Uterus (tissue), 4 donors: Measurements from ENCODE around the gene NCOA1. TPM values are rescaled to one million over a fixed set of nuclear protein-coding genes. Genes with fewer than 3 reads are reported as not detected.

ENCODE experiments used
- DNase-seq, 2 donors: peaks; one replicate each; pipeline ENCODE4 v3.0.0-alpha.2; 2019 to 2020
- H3K27ac ChIP-seq, 2 donors: fragments of 200-600 bp; sonication (generic); 1 replicate in 1 of 2; 2 replicates in 1 of 2; pipeline ENCODE4 v1.5.1; 2016 to 2018
- H3K27me3 ChIP-seq, 2 donors: fragments of 200-600 bp; sonication (generic); one replicate each; pipeline ENCODE4 v1.5.1; 2018 to 2019; ENCODE audit warnings: control low read depth in 1 of 2
- H3K36me3 ChIP-seq, 2 donors: fragments of 200-600 bp; sonication (generic); one replicate each; pipeline ENCODE4 v1.5.1; 2019; ENCODE audit warnings: control low read depth in 1 of 2
- H3K4me1 ChIP-seq, 2 donors: fragments of 200-600 bp; sonication (generic); one replicate each; pipeline ENCODE4 v1.5.1; 2018 to 2019; ENCODE audit warnings: control low read depth in 1 of 2
- H3K4me3 ChIP-seq, 2 donors: fragments of 200-600 bp; sonication (generic); 1 replicate in 1 of 2; 2 replicates in 1 of 2; pipeline ENCODE4 v1.5.1; 2018 to 2019; ENCODE audit warnings: mild to moderate bottlenecking in 1 of 2
- H3K9me3 ChIP-seq, 2 donors: fragments of 200-600 bp; sonication (generic); one replicate each; pipeline ENCODE4 v1.5.1; 2019; ENCODE audit warnings: control low read depth in 1 of 2
- CTCF ChIP-seq, 4 experiments: fragments of 200-600 bp in 2 of 4; fragments of 450-650 bp in 2 of 4; sonication (generic) in 2 of 4; IDR thresholded peaks; one replicate each; pipeline ENCODE4 v1.5.1; 2016 to 2019; ENCODE audit warnings: antibody characterized with exemption in 4 of 4, mild to moderate bottlenecking in 2 of 4, moderate library complexity in 1 of 4
- POLR2A ChIP-seq, 2 donors: fragments of 450-650 bp; IDR thresholded peaks; one replicate each; pipeline ENCODE4 v1.6.1; 2016; ENCODE audit warnings: antibody characterized with exemption in 2 of 2, mild to moderate bottlenecking in 1 of 2, moderate library complexity in 1 of 2
- intact Hi-C: fragments of 100-400 bp; cut with DNase I; formaldehyde crosslinking; loops from one replicate; pipeline ENCODE4 v1.15.1; 2023; ENCODE audit warnings: low total_unique reads
- total RNA-seq, 4 donors: library from RNA; depleted of rRNA in 3 of 4; stranded (reverse); fragments of >200 nt in 3 of 4; gene quantifications; one replicate each; pipeline versions ENCODE4 v1.1.0 to v1.2.4, GENCODE V29; 2014 to 2023
- donor health status: DM: yes; HTN: yes; CAD: no.

NCOA1 gene
- total RNA-seq, 4 donors from 2014 or later, result 38.7 to 88.5 (median 62.0) TPM

DNA sequence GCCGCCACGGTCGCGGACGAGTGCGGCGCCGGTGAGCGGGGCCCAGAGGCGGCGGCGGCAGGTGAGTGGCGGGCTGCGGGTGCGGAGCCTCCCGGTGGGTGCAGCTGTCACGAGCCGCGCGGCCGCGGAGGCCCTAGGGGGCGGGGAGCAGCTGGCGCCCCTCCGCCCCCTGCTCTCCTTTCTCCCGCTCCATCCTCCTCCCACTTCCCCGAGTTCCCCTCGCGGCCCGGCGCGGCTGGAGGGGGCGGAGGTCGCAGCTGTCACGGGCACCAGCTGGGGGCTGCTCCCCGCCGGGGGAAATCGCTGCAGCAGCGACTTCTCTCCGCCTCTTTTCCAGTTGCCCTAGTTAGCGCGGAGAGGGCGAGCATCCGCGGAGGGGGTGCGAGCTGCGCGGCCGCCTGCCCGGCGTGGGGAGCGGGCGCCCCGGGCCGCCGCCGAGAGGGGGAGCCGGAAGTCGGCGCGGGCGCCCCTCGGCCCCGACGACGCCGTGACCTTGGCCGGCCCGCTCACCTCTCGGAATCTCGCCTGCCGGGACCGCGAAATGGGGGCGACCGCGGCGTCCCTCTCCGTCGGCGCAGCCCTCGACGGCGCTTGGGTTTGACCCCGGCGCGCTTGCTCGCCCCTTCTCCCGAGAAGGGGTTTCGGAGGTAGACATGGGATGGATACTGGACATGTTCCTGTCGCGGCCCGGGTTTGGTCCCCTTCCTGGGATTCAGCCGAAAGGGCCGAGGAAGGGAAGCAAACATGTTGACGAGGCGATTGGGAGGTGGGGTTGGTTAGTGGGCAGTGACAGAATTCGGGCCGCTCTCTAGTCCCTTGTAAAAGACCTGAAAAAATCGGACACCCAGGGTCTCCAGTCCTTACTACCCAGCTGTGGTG is 727 bp downstream of the NCOA1 start:
- Histone ChIP-seq H3K36me3 (no peaks in the 10 kb centered on the region), H3K27me3 (no peaks in the 10 kb centered on the region), H3K27ac (peak overlapping the region; percentile 96), H3K4me3 (peak overlapping the region; percentile 67 to 86), H3K4me1 (no peaks in the 10 kb centered on the region), H3K9me3 (no peaks in the 10 kb centered on the region)
- peak; percentile 40 to 59 for DNase-seq
- intact Hi-C loops, result no loop called here
- TF ChIP-seq CTCF (IDR thresholded peaks at IDR 0.05) (peak in 1 of 4 experiments; percentile 7), POLR2A (IDR thresholded peaks at IDR 0.05) (no peak)

DNA sequence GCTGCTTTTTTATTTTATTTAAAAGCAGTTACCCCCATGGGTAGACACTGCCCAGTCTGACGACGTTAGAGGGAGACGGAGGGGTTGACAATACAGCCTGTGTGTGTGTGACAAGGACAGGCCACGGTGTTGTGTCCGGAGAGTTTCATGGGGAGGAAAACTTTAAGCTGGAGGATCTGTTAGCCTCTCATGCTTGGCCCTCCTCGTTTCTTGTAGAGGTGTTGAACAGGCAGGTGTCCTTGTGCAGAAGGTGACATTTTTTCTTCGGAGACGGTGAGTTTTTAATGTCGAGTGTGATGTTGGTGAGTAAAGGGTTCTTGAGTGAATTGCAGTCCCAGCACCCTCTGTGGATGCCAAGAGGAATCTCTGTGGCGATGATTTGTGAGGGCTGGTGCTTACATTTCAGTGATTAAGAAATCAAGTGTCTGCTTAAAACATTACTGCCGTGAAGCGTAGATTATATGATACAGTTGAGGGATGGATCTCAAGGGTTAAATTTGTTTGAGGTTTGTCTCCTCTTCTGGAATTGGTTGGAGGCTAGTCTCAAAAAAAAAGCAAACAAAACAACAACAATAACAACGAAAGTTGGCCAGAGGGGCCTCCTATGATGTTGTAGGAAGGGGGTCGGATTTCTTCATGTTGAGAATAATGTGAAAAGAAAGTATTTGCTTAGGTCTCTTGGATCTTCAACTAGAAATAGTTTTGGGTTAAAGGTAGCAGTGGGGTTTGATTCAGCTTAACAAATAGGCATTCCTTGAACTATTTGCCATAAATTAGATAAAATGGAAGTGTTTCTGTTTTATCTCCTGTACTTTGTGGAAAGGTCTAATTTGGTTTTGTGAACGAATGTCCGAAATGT is 1.6 kb downstream of the NCOA1 start:
- H3K27ac ChIP-seq, result peak overlapping the region; percentile 96
- no peaks in the 10 kb centered on the region for H3K4me1 ChIP-seq
- TF ChIP-seq POLR2A (IDR thresholded peaks at IDR 0.05) (no peak), CTCF (IDR thresholded peaks at IDR 0.05) (no peak)
- no peaks in the 10 kb centered on the region for H3K27me3 ChIP-seq
- H3K4me3 ChIP-seq, result peak overlapping the region; percentile 67 to 86
- no peak for DNase-seq
- no peaks in the 10 kb centered on the region for H3K36me3 ChIP-seq
- no peaks in the 10 kb centered on the region for H3K9me3 ChIP-seq
- intact Hi-C loops, result no loop called here

DNA sequence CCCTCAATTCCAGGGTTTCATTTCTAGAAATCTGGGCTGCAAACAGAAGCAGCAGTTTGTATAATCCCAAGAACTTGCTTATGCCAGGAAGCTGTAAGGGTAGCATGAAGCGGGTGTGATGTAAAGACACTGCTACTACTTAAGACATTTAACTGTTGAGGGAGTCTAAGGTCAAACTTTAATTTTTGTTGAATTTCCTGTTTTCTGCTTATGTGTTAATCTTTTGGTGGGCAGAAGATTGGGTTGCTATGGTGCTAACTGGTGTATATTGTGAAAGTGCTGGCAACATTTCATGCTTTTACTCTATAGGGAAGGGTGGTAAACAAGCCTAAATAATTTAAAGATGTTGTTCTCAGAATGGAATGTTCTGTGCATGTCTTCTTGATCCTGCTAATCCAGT is 2.7 kb downstream of the NCOA1 start:
- intact Hi-C loops, result no loop called here
- TF ChIP-seq CTCF (IDR thresholded peaks at IDR 0.05) (no peak), POLR2A (IDR thresholded peaks at IDR 0.05) (no peak)
- Histone ChIP-seq H3K9me3 (no peaks in the 10 kb centered on the region), H3K4me3 (no peak overlapping the region), H3K36me3 (no peaks in the 10 kb centered on the region), H3K27ac (peak overlapping the region in 1 of 2 donors; percentile 96), H3K27me3 (no peaks in the 10 kb centered on the region), H3K4me1 (no peaks in the 10 kb centered on the region)
- DNase-seq, result no peak

- H3K27me3 ChIP-seq, result no peaks in the 10 kb centered on the region
- H3K4me3 ChIP-seq, result no peak overlapping the region
- H3K36me3 ChIP-seq, result no peaks in the 10 kb centered on the region
- H3K27ac ChIP-seq, result no peak overlapping the region
- no peaks in the 10 kb centered on the region for H3K4me1 ChIP-seq
- H3K9me3 ChIP-seq, result no peaks in the 10 kb centered on the region
- intact Hi-C loops, result no loop called here
- no peak for TF ChIP-seq POLR2A (IDR thresholded peaks at IDR 0.05)
- no peak for TF ChIP-seq CTCF (IDR thresholded peaks at IDR 0.05)
- DNase-seq, result no peak
Observed at GRCh38 chr2:24494410-24494809, 3.4 kb downstream of the NCOA1 start.

GRCh38 chr2:24495451-24495850 is 4.4 kb downstream of the NCOA1 start:
- no peaks in the 10 kb centered on the region for H3K36me3 ChIP-seq
- H3K27ac ChIP-seq, result no peak overlapping the region
- TF ChIP-seq POLR2A (IDR thresholded peaks at IDR 0.05) (no peak), CTCF (IDR thresholded peaks at IDR 0.05) (no peak)
- no peak overlapping the region for H3K4me3 ChIP-seq
- no peaks in the 10 kb centered on the region for H3K9me3 ChIP-seq
- H3K27me3 ChIP-seq, result no peaks in the 10 kb centered on the region
- H3K4me1 ChIP-seq, result no peaks in the 10 kb centered on the region
- intact Hi-C loops, result no loop called here
- no peak for DNase-seq
